GM23338 (cell line): ENCODE results near the gene IGDCC3.

Experiments used
- EZH2 ChIP-seq: fragments of 200-600 bp; sonication (generic); IDR thresholded peaks from one replicate; pipeline ENCODE4 v1.8.0; 2017; ENCODE audit warnings: antibody characterized with exemption, mild to moderate bottlenecking, low read depth; ENCODE audit not compliant: unreplicated experiment
- EZH2phosphoT487 ChIP-seq: fragments of 200-600 bp; sonication (generic); IDR thresholded peaks from one replicate; pipeline ENCODE4 v1.8.1; 2018; ENCODE audit warnings: antibody characterized with exemption; ENCODE audit not compliant: unreplicated experiment
- POLR2AphosphoS5 ChIP-seq: IDR thresholded peaks from 2 replicates; pipeline ENCODE4 v1.6.1; 2016; ENCODE audit warnings: antibody characterized with exemption, low read depth
- STAT1 ChIP-seq: IDR thresholded peaks from one replicate; pipeline ENCODE4 v1.6.1; 2016; ENCODE audit warnings: antibody characterized with exemption; ENCODE audit not compliant: unreplicated experiment
- TF ChIP-seq, protein P1 (sequence below), 2 experiments: fragments of 200-600 bp in 1 of 2; sonication (generic) in 1 of 2; conservative IDR thresholded peaks; 2 replicates each; pipeline versions ENCODE4 v1.5.1 to v1.6.1; 2016 to 2017; ENCODE audit warnings: antibody characterized with exemption in 2 of 2, low read depth in 2 of 2, mild to moderate bottlenecking in 2 of 2, moderate library complexity in 1 of 2
- TF ChIP-seq, protein P2 (sequence below): IDR thresholded peaks from 2 replicates; pipeline ENCODE4 v1.6.1; 2016; ENCODE audit warnings: antibody characterized with exemption

DNA sequence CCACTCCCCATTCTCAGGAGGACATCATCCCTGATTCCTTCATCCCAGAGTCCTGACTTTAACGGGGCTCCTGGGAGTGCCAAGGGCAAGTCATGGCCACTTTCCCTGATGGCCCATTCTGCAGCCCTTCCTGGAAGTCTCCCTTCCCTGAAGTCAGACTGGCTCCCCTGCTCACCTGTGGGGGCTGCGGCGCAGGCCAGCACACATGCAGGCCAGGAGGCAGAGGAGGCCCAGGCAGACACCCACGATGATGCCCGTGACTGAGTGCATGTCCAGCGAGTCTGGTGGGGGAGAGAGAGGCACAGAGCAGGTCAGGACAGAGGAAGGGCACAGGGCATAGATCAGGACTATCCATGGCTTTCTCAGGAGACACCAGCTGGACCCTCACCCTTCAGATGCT lies 8.6 kb upstream of the IGDCC3 start:
- TF ChIP-seq, protein P1, sequence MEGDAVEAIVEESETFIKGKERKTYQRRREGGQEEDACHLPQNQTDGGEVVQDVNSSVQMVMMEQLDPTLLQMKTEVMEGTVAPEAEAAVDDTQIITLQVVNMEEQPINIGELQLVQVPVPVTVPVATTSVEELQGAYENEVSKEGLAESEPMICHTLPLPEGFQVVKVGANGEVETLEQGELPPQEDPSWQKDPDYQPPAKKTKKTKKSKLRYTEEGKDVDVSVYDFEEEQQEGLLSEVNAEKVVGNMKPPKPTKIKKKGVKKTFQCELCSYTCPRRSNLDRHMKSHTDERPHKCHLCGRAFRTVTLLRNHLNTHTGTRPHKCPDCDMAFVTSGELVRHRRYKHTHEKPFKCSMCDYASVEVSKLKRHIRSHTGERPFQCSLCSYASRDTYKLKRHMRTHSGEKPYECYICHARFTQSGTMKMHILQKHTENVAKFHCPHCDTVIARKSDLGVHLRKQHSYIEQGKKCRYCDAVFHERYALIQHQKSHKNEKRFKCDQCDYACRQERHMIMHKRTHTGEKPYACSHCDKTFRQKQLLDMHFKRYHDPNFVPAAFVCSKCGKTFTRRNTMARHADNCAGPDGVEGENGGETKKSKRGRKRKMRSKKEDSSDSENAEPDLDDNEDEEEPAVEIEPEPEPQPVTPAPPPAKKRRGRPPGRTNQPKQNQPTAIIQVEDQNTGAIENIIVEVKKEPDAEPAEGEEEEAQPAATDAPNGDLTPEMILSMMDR (conservative IDR thresholded peaks at IDR 0.05; ENCODE audit: low read depth in 2 of 2), result no peak
- TF ChIP-seq STAT1 (no peak), EZH2phosphoT487 (no peak), EZH2 (no peak), POLR2AphosphoS5 (no peak)
- TF ChIP-seq, protein P2, sequence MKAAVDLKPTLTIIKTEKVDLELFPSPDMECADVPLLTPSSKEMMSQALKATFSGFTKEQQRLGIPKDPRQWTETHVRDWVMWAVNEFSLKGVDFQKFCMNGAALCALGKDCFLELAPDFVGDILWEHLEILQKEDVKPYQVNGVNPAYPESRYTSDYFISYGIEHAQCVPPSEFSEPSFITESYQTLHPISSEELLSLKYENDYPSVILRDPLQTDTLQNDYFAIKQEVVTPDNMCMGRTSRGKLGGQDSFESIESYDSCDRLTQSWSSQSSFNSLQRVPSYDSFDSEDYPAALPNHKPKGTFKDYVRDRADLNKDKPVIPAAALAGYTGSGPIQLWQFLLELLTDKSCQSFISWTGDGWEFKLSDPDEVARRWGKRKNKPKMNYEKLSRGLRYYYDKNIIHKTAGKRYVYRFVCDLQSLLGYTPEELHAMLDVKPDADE, result no peak
